BJ (cell line): ENCODE results near the gene POLD3. TPM values are rescaled to one million over a fixed set of nuclear protein-coding genes. Genes with fewer than 3 reads are reported as not detected.

Source experiments
- CTCF ChIA-PET: fragments of 350-600 bp; formaldehyde crosslinking; extraction: SDS; loops from one replicate; lab custom pipeline; 2021; ENCODE audit warnings: antibody characterized with exemption, inconsistent platforms; lab: Yijun Ruan, JAX
- POLR2A ChIA-PET: fragments of 300-600 bp; sonication (Branson Sonifier 250); formaldehyde crosslinking; extraction: SDS; loops from one replicate; lab custom pipeline; 2021; ENCODE audit warnings: antibody characterized with exemption; lab: Charles Lee
- DNase-seq: peaks from one replicate; pipeline ENCODE4 v3.0.0-alpha.2; 2011; ENCODE audit warnings: low read depth
- H3K27me3 ChIP-seq: 2 replicates; pipeline ENCODE4 v1.6.0; 2011; ENCODE audit warnings: low read length; ENCODE audit not compliant: control insufficient read depth, insufficient read depth
- H3K36me3 ChIP-seq: 2 replicates; pipeline ENCODE4 v1.5.1; 2011; ENCODE audit warnings: low read length; ENCODE audit not compliant: control insufficient read depth, insufficient read depth
- H3K4me3 ChIP-seq: 2 replicates; pipeline ENCODE4 v1.5.1; 2011; ENCODE audit warnings: low read depth, mild to moderate bottlenecking, control low read depth, low read length
- CTCF ChIP-seq: IDR thresholded peaks from 2 replicates; pipeline ENCODE4 v1.5.1; 2011; ENCODE audit warnings: low read depth, mild to moderate bottlenecking, control low read depth, inconsistent platforms, low read length, moderate library complexity; ENCODE audit not compliant: insufficient read depth
- polyA plus RNA-seq: library from polyadenylated mRNA; depleted of rRNA; stranded (reverse); fragments of >200 nt; gene quantifications from 2 replicates; pipeline ENCODE4 v1.2.3, GENCODE V29; 2011

POLD3 gene
- polyA plus RNA-seq, 1 experiment, result 11.4 TPM

- ChIA-PET POLR2A (interaction anchor here (0.5 kb wide), 1 partner anchor 30 kb away, joined by 3 read pairs; no protein-coding TSS in a partner anchor), CTCF (interaction anchor here (0.9 to 4.3 kb wide), 4 partner anchors 9 to 58 kb away, joined by 3 to 36 read pairs (median 4); no protein-coding TSS in a partner anchor)
Measured at GRCh38 chr11:74681686-74682651, 89.6 kb downstream of the POLD3 start.

DNA sequence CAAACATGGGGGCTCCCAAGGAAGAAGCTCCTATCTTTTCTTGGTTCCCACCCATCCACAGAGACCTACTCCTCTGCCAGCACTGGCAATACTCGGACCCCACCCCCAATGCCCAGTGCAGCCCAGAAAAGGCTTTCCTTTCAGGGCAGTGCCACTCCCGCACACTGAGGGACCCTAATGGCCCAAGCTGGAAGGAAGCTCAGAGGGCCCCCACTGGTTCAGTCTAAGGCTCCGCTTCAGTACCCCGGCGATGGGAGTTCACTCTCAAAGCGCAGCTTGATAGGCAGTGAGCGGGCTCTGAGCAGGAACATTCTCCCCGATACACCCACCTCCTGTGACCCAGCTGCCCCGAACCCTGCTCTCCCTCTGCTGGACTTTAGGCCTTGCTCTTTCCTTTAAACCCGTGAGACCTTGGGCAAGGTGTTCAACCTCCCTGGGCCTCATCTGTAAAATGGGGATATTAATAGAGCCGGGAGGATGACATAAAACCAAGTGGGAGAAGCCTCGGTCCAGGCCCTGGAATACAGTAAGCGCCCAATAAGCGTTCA lies 90.4 kb downstream of the POLD3 start:
- no peak for DNase-seq
- TF ChIP-seq CTCF, result no peak
- Histone ChIP-seq H3K36me3 (no peaks in the 10 kb centered on the region), H3K4me3 (no peak overlapping the region), H3K27me3 (no peaks in the 10 kb centered on the region)
- CTCF ChIA-PET, result interaction anchor here (0.9 to 4.3 kb wide), 7 partner anchors 9 to 57 kb away, joined by 3 to 36 read pairs (median 4); no protein-coding TSS in a partner anchor
- POLR2A ChIA-PET, result no interaction called here

More at GRCh38 chr11:74681686-74682651, 89.6 kb downstream of the POLD3 start:
- Histone ChIP-seq H3K36me3 (no peaks in the 10 kb centered on the region), H3K4me3 (no peak overlapping the region), H3K27me3 (no peaks in the 10 kb centered on the region)
- TF ChIP-seq CTCF, result no peak
- no peak for DNase-seq

DNA sequence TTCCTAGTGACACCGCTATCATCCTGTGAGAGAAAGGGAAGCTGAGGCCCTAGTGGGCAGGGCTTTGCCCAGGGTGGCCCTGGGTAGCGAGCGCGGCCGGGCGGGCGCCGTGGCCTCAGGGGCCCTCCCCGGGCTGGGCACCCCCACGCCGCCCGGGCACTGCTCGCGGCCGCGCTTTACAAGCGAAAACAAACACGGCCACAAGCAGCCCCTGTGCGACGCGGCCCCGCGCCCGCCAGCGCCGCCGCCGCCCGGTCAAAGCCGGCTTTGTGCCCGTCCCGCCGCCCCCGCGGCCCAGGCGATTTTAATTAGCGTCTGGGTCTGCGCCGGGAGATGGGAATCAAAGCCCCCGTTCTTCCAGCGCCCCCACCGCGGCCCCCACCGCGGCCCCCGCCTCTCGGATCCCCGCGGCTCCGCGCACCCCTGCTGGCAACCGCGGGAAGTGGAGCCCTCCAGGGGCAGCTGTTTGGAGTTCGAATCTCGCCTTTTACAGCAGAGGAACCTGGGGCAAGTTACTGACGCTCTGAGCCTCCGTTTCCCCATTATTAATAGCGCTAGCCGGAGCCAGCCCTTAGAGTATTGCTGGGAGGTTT lies 91.0 kb downstream of the POLD3 start:
- ChIA-PET POLR2A (no interaction called here), CTCF (interaction anchor here (0.9 to 4.3 kb wide), 8 partner anchors 8 to 56 kb away, joined by 3 to 36 read pairs (median 4); no protein-coding TSS in a partner anchor)
- DNase-seq, result no peak
- no peaks in the 10 kb centered on the region for H3K27me3 ChIP-seq
- no peak overlapping the region for H3K4me3 ChIP-seq
- H3K36me3 ChIP-seq, result no peaks in the 10 kb centered on the region
- peak; percentile 59 for TF ChIP-seq CTCF

DNA sequence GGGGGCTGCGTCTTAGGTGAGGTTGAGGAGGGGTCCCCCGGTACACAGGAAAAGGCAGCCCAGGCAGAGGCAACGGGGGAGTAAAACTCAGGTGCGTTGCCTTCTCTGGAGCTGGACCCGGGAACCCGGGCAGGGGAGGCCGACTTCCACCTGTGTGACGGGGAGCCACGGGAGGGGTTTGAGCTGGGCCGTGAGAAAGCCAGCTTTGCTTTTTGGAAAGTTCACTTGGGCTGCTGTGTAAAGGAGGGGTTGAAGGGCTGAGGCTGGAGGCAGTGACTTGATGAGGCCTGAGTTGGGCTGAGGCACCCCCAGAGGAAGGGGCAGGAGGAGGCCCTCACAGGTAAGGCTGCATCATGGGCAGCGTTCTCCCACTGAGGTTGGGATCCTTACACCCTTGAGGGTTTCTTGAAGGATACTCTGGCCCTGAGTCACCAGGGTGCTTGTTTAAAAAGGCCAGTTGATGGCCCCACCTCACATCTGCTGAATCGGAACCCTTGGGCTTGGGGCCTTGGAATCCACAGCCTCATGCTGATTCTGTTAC lies 91.6 kb downstream of the POLD3 start:
- no peak for DNase-seq
- Histone ChIP-seq H3K4me3 (no peak overlapping the region), H3K36me3 (no peaks in the 10 kb centered on the region), H3K27me3 (no peaks in the 10 kb centered on the region)
- CTCF ChIA-PET, result interaction anchor here (0.9 to 4.3 kb wide), 7 partner anchors 11 to 81 kb away, joined by 3 to 36 read pairs (median 4); no protein-coding TSS in a partner anchor
- POLR2A ChIA-PET, result no interaction called here
- TF ChIP-seq CTCF, result no peak
